Common myeloid progenitor, CD34-positive (primary cell): ENCODE measurements around the gene HOMER1.

ENCODE experiments used
- CTCF ChIA-PET: fragments of 350-600 bp; sonication (Branson Sonifier 250); formaldehyde crosslinking; loops from one replicate; lab custom pipeline; 2021; ENCODE audit warnings: antibody characterized with exemption; lab: Charles Lee
- POLR2A ChIA-PET: fragments of 350-600 bp; sonication (Branson Sonifier 250); formaldehyde crosslinking; loops from one replicate; lab custom pipeline; 2021; ENCODE audit warnings: antibody characterized with exemption; lab: Charles Lee
- DNase-seq, 3 donors: peaks; one replicate each; pipeline versions ENCODE4 v3.0.0 to v3.0.0-alpha.2; 2013
- H3K27ac ChIP-seq, 2 experiments: 1 replicate in 1 of 2; 2 replicates in 1 of 2; pipeline ENCODE4 v1.7.0; 2013; ENCODE audit warnings: inconsistent platforms in 2 of 2, low read length in 2 of 2, mild to moderate bottlenecking in 2 of 2, low read depth in 1 of 2, moderate library complexity in 1 of 2; ENCODE audit not compliant: severe bottlenecking in 2 of 2, insufficient read depth in 1 of 2, poor library complexity in 1 of 2
- H3K27me3 ChIP-seq, 5 experiments: replicated peaks in 2 of 5; 1 replicate in 3 of 5; 2 replicates in 2 of 5; pipeline versions ENCODE4 v1.6.1 to v1.7.0; 2013; ENCODE audit warnings: low read length in 4 of 5, mild to moderate bottlenecking in 2 of 5, moderate library complexity in 2 of 5, inconsistent platforms in 1 of 5; ENCODE audit not compliant: insufficient read depth in 5 of 5, control insufficient read depth in 4 of 5
- H3K36me3 ChIP-seq, 4 experiments: 1 replicate in 2 of 4; 2 replicates in 2 of 4; pipeline versions ENCODE4 v1.6.1 to v1.7.0; 2013; ENCODE audit warnings: low read length in 3 of 4, control low read depth in 1 of 4, mild to moderate bottlenecking in 1 of 4; ENCODE audit not compliant: control insufficient read depth in 4 of 4, insufficient read depth in 4 of 4
- H3K4me1 ChIP-seq, 4 experiments: 1 replicate in 3 of 4; 2 replicates in 1 of 4; pipeline versions ENCODE4 v1.6.1 to v1.7.1; 2013; ENCODE audit warnings: low read length in 3 of 4, mild to moderate bottlenecking in 3 of 4, control low read depth in 1 of 4, inconsistent platforms in 1 of 4, moderate library complexity in 1 of 4; ENCODE audit not compliant: control insufficient read depth in 4 of 4, insufficient read depth in 4 of 4; ENCODE audit errors: control extremely low read depth in 1 of 4
- H3K4me3 ChIP-seq, 7 experiments: 1 replicate in 4 of 7; 2 replicates in 3 of 7; pipeline versions ENCODE4 v1.5.1 to v1.7.0; 2013; ENCODE audit warnings: mild to moderate bottlenecking in 7 of 7, low read length in 6 of 7, moderate library complexity in 6 of 7, inconsistent platforms in 2 of 7, low read depth in 2 of 7, control low read depth in 1 of 7; ENCODE audit not compliant: insufficient read depth in 4 of 7, control insufficient read depth in 1 of 7; ENCODE audit errors: extremely low read depth in 1 of 7
- H3K9me3 ChIP-seq, 5 experiments: 1 replicate in 4 of 5; 2 replicates in 1 of 5; pipeline versions ENCODE4 v1.6.1 to v1.7.1; 2013; ENCODE audit warnings: low read length in 4 of 5, mild to moderate bottlenecking in 2 of 5, inconsistent platforms in 1 of 5, low read depth in 1 of 5, moderate library complexity in 1 of 5; ENCODE audit not compliant: control insufficient read depth in 4 of 5, insufficient read depth in 2 of 5; ENCODE audit errors: control extremely low read depth in 1 of 5
- WGBS: methylation state at CpG from one replicate; pipeline ENCODE4 v1.1.5; 2013; ENCODE audit not compliant: insufficient coverage; 5-methylcytosine and 5-hydroxymethylcytosine counted together

Gene HOMER1

DNA sequence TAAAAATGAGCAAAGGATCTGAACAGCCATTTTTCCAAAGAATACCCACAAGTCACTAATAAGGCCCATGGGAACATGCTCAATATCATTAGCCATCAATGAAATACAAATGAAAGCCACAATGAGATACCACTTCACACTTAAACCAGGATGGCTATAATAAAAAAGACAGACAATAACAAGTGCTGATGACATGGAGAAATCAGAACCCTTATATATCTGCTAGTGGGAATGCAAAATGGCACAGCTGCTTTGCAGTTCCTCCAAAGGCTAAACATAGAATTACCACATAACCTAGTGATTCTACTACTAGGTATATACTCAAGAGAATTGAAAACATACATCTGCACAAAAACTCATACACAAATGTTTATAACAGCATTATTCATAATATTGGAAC is 83.7 kb downstream of the HOMER1 start:
- Histone ChIP-seq H3K4me1 (no peaks in the 10 kb centered on the region), H3K4me3 (no peak overlapping the region), H3K27me3 (no peaks in the 10 kb centered on the region), H3K36me3 (no peaks in the 10 kb centered on the region), H3K9me3 (no peaks in the 10 kb centered on the region), H3K27ac (no peak overlapping the region)
- POLR2A ChIA-PET, result no interaction called here
- DNase-seq, result no peak
- CTCF ChIA-PET, result no interaction called here

DNA sequence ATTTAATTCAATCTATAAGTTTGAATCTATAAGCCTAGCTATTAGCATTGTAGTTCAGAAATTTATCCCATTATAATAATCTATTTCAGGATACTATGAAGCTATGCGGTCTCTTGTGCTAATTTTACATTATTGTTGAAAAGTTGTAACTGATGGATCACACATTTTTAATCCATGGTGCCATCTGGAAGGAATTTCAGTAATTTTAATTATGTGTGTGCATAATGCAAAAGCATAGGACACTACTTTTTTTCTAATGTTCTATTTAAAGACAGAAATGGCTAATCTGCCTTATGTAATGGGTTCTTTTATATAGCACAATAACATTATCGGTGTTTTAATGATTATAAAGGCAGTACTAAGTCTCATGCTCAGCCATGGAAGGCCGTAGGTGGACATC is 90.6 kb downstream of the HOMER1 start:
- no peak for DNase-seq
- no CpG with 5 or more reads among the region's 3 CpGs for WGBS
- CTCF ChIA-PET, result no interaction called here
- Histone ChIP-seq H3K9me3 (no peaks in the 10 kb centered on the region), H3K27ac (no peak overlapping the region), H3K4me3 (no peak overlapping the region), H3K36me3 (no peaks in the 10 kb centered on the region), H3K27me3 (no peaks in the 10 kb centered on the region), H3K4me1 (no peaks in the 10 kb centered on the region)
- POLR2A ChIA-PET, result no interaction called here

- H3K4me1 ChIP-seq, result no peaks in the 10 kb centered on the region
- H3K9me3 ChIP-seq, result no peaks in the 10 kb centered on the region
- WGBS, result 100% methylated on average over 1 of the region's 3 CpGs
- POLR2A ChIA-PET, result no interaction called here
- H3K4me3 ChIP-seq, result no peak overlapping the region
- no peak overlapping the region for H3K27ac ChIP-seq
- H3K36me3 ChIP-seq, result no peaks in the 10 kb centered on the region
- CTCF ChIA-PET, result no interaction called here
- no peak for DNase-seq
- no peaks in the 10 kb centered on the region for H3K27me3 ChIP-seq
These were observed 93.7 kb downstream of the HOMER1 start for GRCh38 chr5:79420248-79420647.

DNA sequence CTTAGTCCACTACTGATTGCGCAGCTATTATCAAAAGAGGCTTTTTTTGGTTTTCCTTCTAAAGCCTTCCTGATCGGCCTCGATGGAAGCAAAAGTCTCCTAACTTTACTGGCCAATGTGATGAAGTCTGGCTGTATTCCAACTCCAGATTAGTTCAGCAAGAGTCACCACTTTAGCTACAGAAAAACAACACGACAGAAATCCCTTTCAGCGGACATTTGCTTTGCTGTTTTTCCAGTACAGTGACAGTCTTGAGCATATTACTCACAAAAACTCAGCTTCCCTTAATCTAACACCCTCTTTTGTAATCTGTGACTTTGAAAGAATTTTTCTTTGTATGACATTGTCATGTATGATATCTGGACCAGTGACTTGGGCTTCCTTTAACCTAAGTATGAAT is 95.7 kb downstream of the HOMER1 start:
- no peaks in the 10 kb centered on the region for H3K27me3 ChIP-seq
- DNase-seq, result no peak
- POLR2A ChIA-PET, result no interaction called here
- H3K27ac ChIP-seq, result no peak overlapping the region
- no peaks in the 10 kb centered on the region for H3K9me3 ChIP-seq
- H3K4me1 ChIP-seq, result no peaks in the 10 kb centered on the region
- no peaks in the 10 kb centered on the region for H3K36me3 ChIP-seq
- CTCF ChIA-PET, result no interaction called here
- H3K4me3 ChIP-seq, result no peak overlapping the region
- WGBS, result 100% methylated on average over 3 of the region's 5 CpGs

DNA sequence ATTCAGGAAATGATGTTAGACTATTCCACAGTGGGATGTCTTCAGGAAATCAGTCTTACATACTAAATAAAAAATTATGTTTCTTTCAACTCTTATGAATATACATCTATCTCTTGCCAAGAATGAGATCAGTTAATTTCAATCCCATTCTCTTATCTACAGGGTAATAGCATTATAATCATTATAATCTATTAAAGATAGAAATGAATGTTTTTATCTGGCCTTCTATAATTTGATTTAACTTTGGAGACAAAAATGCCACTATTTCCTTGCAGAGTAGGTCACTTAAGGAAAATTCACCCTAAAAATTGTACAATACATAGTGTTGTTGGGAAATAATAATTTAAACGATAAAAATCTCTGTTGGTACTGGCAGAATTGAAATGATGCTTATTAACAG is 96.4 kb downstream of the HOMER1 start:
- ChIA-PET POLR2A (interaction anchor here (0.7 kb wide), 1 partner anchor 1304 kb away, joined by 4 read pairs; no protein-coding TSS in a partner anchor), CTCF (no interaction called here)
- DNase-seq, result no peak
- Histone ChIP-seq H3K9me3 (no peaks in the 10 kb centered on the region), H3K4me1 (no peaks in the 10 kb centered on the region), H3K36me3 (no peaks in the 10 kb centered on the region), H3K4me3 (no peak overlapping the region), H3K27ac (no peak overlapping the region), H3K27me3 (no peaks in the 10 kb centered on the region)
- WGBS, result no CpG with 5 or more reads among the region's 1 CpG

GRCh38 chr5:79416499-79416898 is 97.4 kb downstream of the HOMER1 start:
- Histone ChIP-seq H3K4me1 (no peaks in the 10 kb centered on the region), H3K9me3 (no peaks in the 10 kb centered on the region), H3K4me3 (no peak overlapping the region), H3K27me3 (no peaks in the 10 kb centered on the region), H3K36me3 (no peaks in the 10 kb centered on the region), H3K27ac (no peak overlapping the region)
- CTCF ChIA-PET, result no interaction called here
- POLR2A ChIA-PET, result no interaction called here
- 100% methylated on average over 2 of the region's 2 CpGs for WGBS
- DNase-seq, result peak in 2 of 3 donors; percentile 3 to 9

DNA sequence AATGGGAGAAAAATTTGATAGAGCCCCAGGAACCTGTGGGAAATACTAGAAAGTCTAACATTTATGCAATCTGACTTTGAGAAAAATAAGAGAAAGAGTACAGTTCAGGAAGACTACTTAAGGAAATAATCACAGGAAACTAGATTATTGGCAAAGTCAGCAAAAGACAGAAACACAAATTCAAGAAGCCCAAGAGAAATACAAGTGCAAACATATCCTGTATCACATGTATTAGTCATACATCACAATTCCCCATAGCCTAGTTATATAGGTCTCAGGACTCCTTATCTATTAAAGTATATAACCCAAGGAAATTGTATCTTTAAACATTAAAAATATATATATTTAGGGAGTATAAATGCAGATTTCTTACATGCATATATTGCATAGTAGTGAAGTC is 100.8 kb downstream of the HOMER1 start:
- Histone ChIP-seq H3K27me3 (no peaks in the 10 kb centered on the region), H3K9me3 (peaks cover 0 to 10% (median 4%) of the 10 kb centered on the region in 5 experiments), H3K27ac (no peak overlapping the region), H3K4me1 (no peaks in the 10 kb centered on the region), H3K4me3 (no peak overlapping the region), H3K36me3 (no peaks in the 10 kb centered on the region)
- ChIA-PET POLR2A (no interaction called here), CTCF (no interaction called here)
- no peak for DNase-seq
